ENCODE measurements around the gene IGFLR1. TPM values are rescaled to one million over a fixed set of nuclear protein-coding genes. Genes with fewer than 3 reads are reported as not detected.

Gene IGFLR1
- total and polyA plus RNA-seq, 10 donors, result 16.5 to 64.7 (median 46.4) TPM

GRCh38 chr19:35741203-35741515 is 1.1 kb downstream of the IGFLR1 start:
- peaks cover 19 to 86% (median 58%) of the 10 kb centered on the region in 6 donors for H3K4me1 ChIP-seq
- intact Hi-C loops (cut with DNase I; ENCODE audit: low total_unique reads), result no loop called here
- H3K9me3 ChIP-seq, result no peaks in the 10 kb centered on the region
- H3K27ac ChIP-seq, result peak overlapping the region; percentile 82 to 100 (median 97)
- WGBS, 5 donors, result 0 to 3% (median 0%) methylated on average over 12 of the region's 12 CpGs
- TF ChIP-seq CTCF (IDR thresholded peaks at IDR 0.05 in 8 of 11, conservative IDR thresholded peaks at IDR 0.05 in 3 of 11), result no peak
- no peak for TF ChIP-seq POLR2AphosphoS5 (IDR thresholded peaks at IDR 0.05)
- H3K4me3 ChIP-seq, result peak overlapping the region; percentile 60 to 85 (median 70)
- H3K36me3 ChIP-seq, result peaks cover 0 to 42% (median 33%) of the 10 kb centered on the region in 6 donors
- DNase-seq, result no peak
- no peaks in the 10 kb centered on the region for H3K27me3 ChIP-seq (replicated peaks in 1 of 7)

- intact Hi-C loops (cut with DNase I; ENCODE audit: low total_unique reads), result no loop called here
- H3K9me3 ChIP-seq, result no peaks in the 10 kb centered on the region
- peaks cover 0 to 47% (median 39%) of the 10 kb centered on the region in 6 donors for H3K36me3 ChIP-seq
- H3K4me1 ChIP-seq, result peaks cover 16 to 81% (median 53%) of the 10 kb centered on the region in 6 donors
- H3K27me3 ChIP-seq (replicated peaks in 1 of 7), result no peaks in the 10 kb centered on the region
- WGBS, 5 donors, result 0 to 1% (median 1%) methylated on average over 50 to 63 of the region's 63 CpGs
- peak overlapping the region; percentile 82 to 100 (median 97) for H3K27ac ChIP-seq
- peak overlapping the region; percentile 60 to 85 (median 70) for H3K4me3 ChIP-seq
- peak; percentile 99 for DNase-seq
- TF ChIP-seq POLR2A (IDR thresholded peaks at IDR 0.05) (peak in 2 of 3 donors; percentile 10 to 35), CTCF (IDR thresholded peaks at IDR 0.05 in 8 of 11, conservative IDR thresholded peaks at IDR 0.05 in 3 of 11) (peak in 7 of 11 experiments; percentile 3 to 42 (median 17)), POLR2AphosphoS5 (IDR thresholded peaks at IDR 0.05) (peak; percentile 82 to 89 (median 88))
These were observed 1.6 kb downstream of the IGFLR1 start for GRCh38 chr19:35740423-35741202.

- Histone ChIP-seq H3K27me3 (replicated peaks in 1 of 7) (no peaks in the 10 kb centered on the region), H3K4me3 (peak overlapping the region; percentile 60 to 85 (median 70)), H3K9me3 (no peaks in the 10 kb centered on the region), H3K36me3 (peaks cover 0 to 53% (median 44%) of the 10 kb centered on the region in 6 donors), H3K27ac (peak overlapping the region; percentile 68 to 100 (median 97)), H3K4me1 (peaks cover 16 to 80% (median 53%) of the 10 kb centered on the region in 6 donors)
- peak in 1 of 11 experiments; percentile 8 for TF ChIP-seq CTCF (IDR thresholded peaks at IDR 0.05 in 8 of 11, conservative IDR thresholded peaks at IDR 0.05 in 3 of 11)
- no peak for TF ChIP-seq POLR2A (IDR thresholded peaks at IDR 0.05)
- TF ChIP-seq POLR2AphosphoS5 (IDR thresholded peaks at IDR 0.05), result no peak
- WGBS, 5 donors, result 2 to 12% (median 8%) methylated on average over 8 to 16 of the region's 16 CpGs
- DNase-seq, result no peak
- intact Hi-C loops (cut with DNase I; ENCODE audit: low total_unique reads), result no loop called here
These were observed 2.2 kb downstream of the IGFLR1 start for GRCh38 chr19:35740108-35740422.

GRCh38 chr19:35739275-35740107 is 2.8 kb downstream of the IGFLR1 start:
- 74 to 84% (median 82%) methylated on average over 17 to 29 of the region's 29 CpGs for WGBS, 5 donors
- H3K27ac ChIP-seq, result peak overlapping the region; percentile 68 to 100 (median 97)
- intact Hi-C loops (cut with DNase I; ENCODE audit: low total_unique reads), result no loop called here
- DNase-seq, result peak; percentile 86
- H3K9me3 ChIP-seq, result no peaks in the 10 kb centered on the region
- no peaks in the 10 kb centered on the region for H3K27me3 ChIP-seq (replicated peaks in 1 of 7)
- H3K36me3 ChIP-seq, result peaks cover 0 to 58% (median 49%) of the 10 kb centered on the region in 6 donors
- peak overlapping the region; percentile 60 to 85 (median 70) for H3K4me3 ChIP-seq
- no peak for TF ChIP-seq CTCF (IDR thresholded peaks at IDR 0.05 in 8 of 11, conservative IDR thresholded peaks at IDR 0.05 in 3 of 11)
- peak in 2 of 3 donors; percentile 47 to 76 for TF ChIP-seq POLR2AphosphoS5 (IDR thresholded peaks at IDR 0.05)
- H3K4me1 ChIP-seq, result peaks cover 15 to 77% (median 50%) of the 10 kb centered on the region in 6 donors
